Peyer's patch (tissue), 4 donors: ENCODE data around the gene SEMA3C.

ENCODE experiments used
- CTCF ChIP-seq, 6 experiments: fragments of 450-650 bp in 4 of 6; fragments of 200-600 bp in 2 of 6; sonication (generic) in 1 of 6; IDR thresholded peaks; one replicate each; pipeline ENCODE4 v1.5.1; 2017 to 2019; ENCODE audit warnings: antibody characterized with exemption in 6 of 6, mild to moderate bottlenecking in 3 of 6, moderate library complexity in 1 of 6
- POLR2A ChIP-seq, 2 donors: fragments of 450-650 bp; IDR thresholded peaks; one replicate each; pipeline ENCODE4 v1.5.1; 2017; ENCODE audit warnings: antibody characterized with exemption in 2 of 2, mild to moderate bottlenecking in 2 of 2, moderate library complexity in 2 of 2

DNA sequence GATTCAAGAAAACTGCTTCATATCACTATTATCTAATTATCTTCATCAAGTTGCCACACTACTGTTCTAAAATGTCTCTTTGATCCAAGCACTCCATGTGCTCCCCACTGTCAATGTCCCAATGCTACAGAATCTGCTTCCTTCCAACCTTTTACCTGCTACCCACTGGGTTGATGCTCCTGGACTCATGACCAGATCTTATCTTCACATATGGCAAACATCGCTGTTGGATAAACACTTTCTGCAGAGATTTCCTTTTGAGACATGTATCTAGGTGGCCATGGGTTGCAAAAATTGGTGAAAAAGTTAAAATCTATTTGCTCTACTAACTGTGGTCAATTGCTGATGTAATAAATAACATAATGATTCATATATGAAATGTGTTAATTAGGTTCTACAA is 24.5 kb upstream of the SEMA3C start:
- TF ChIP-seq CTCF (IDR thresholded peaks at IDR 0.05) (no peak), POLR2A (IDR thresholded peaks at IDR 0.05) (no peak)
